AG04450 (cell line): ENCODE measurements around the gene DCDC1. TPM values are rescaled to one million over a fixed set of nuclear protein-coding genes. Genes with fewer than 3 reads are reported as not detected.

ENCODE experiments used
- CTCF ChIA-PET: fragments of 300-600, 350-600 bp; formaldehyde crosslinking; extraction: SDS; loops from one replicate; lab custom pipeline; 2022; ENCODE audit warnings: antibody characterized with exemption, inconsistent platforms; lab: Charles Lee
- POLR2A ChIA-PET: fragments of 350-600 bp; formaldehyde crosslinking; extraction: SDS; loops from one replicate; lab custom pipeline; 2021; ENCODE audit warnings: antibody characterized with exemption, inconsistent platforms; lab: Yijun Ruan, JAX
- DNase-seq: peaks from one replicate; pipeline ENCODE4 v3.0.0-alpha.2; 2011; ENCODE audit warnings: low read depth, low spot score
- H3K27ac ChIP-seq: one replicate; pipeline ENCODE4 v1.5.1; 2012; ENCODE audit warnings: low read depth, low read length, control low read depth
- H3K27me3 ChIP-seq: one replicate; pipeline ENCODE4 v1.6.0; 2012; ENCODE audit warnings: low read length; ENCODE audit not compliant: control insufficient read depth, insufficient read depth
- H3K4me3 ChIP-seq: 2 replicates; pipeline ENCODE4 v1.5.1; 2011; ENCODE audit warnings: mild to moderate bottlenecking, low read depth, low read length, control low read depth
- H3K9me3 ChIP-seq: 2 replicates; pipeline ENCODE4 v1.5.1; 2012; ENCODE audit warnings: low read length; ENCODE audit not compliant: control insufficient read depth, insufficient read depth
- polyA plus RNA-seq: library from polyadenylated mRNA; depleted of rRNA; stranded (reverse); fragments of >200 nt; gene quantifications from 2 replicates; pipeline ENCODE4 v1.2.3, GENCODE V29; 2011
- TF ChIP-seq, protein P1 (sequence below): IDR thresholded peaks from 2 replicates; pipeline ENCODE4 v1.5.1; 2011; ENCODE audit warnings: low read depth, low read length, control low read depth, inconsistent platforms

The DCDC1 gene
- polyA plus RNA-seq, 1 experiment: 0.02 TPM

GRCh38 chr11:31248768-31249167, 120.8 kb downstream of the DCDC1 start:
- TF ChIP-seq, protein P1, sequence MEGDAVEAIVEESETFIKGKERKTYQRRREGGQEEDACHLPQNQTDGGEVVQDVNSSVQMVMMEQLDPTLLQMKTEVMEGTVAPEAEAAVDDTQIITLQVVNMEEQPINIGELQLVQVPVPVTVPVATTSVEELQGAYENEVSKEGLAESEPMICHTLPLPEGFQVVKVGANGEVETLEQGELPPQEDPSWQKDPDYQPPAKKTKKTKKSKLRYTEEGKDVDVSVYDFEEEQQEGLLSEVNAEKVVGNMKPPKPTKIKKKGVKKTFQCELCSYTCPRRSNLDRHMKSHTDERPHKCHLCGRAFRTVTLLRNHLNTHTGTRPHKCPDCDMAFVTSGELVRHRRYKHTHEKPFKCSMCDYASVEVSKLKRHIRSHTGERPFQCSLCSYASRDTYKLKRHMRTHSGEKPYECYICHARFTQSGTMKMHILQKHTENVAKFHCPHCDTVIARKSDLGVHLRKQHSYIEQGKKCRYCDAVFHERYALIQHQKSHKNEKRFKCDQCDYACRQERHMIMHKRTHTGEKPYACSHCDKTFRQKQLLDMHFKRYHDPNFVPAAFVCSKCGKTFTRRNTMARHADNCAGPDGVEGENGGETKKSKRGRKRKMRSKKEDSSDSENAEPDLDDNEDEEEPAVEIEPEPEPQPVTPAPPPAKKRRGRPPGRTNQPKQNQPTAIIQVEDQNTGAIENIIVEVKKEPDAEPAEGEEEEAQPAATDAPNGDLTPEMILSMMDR: no peak
- Histone ChIP-seq H3K27me3 (no peaks in the 10 kb centered on the region), H3K9me3 (no peaks in the 10 kb centered on the region), H3K4me3 (no peak overlapping the region), H3K27ac (no peak overlapping the region)
- ChIA-PET CTCF (no interaction called here), POLR2A (no interaction called here)
- no peak for DNase-seq

- no peak for DNase-seq
- H3K27ac ChIP-seq: no peak overlapping the region
- no peaks in the 10 kb centered on the region for H3K27me3 ChIP-seq
- no peaks in the 10 kb centered on the region for H3K9me3 ChIP-seq
- no peak overlapping the region for H3K4me3 ChIP-seq
- TF ChIP-seq, protein P1: no peak
- CTCF ChIA-PET: no interaction called here
- POLR2A ChIA-PET: no interaction called here
Measured at GRCh38 chr11:31247321-31247720, 122.2 kb downstream of the DCDC1 start.

DNA sequence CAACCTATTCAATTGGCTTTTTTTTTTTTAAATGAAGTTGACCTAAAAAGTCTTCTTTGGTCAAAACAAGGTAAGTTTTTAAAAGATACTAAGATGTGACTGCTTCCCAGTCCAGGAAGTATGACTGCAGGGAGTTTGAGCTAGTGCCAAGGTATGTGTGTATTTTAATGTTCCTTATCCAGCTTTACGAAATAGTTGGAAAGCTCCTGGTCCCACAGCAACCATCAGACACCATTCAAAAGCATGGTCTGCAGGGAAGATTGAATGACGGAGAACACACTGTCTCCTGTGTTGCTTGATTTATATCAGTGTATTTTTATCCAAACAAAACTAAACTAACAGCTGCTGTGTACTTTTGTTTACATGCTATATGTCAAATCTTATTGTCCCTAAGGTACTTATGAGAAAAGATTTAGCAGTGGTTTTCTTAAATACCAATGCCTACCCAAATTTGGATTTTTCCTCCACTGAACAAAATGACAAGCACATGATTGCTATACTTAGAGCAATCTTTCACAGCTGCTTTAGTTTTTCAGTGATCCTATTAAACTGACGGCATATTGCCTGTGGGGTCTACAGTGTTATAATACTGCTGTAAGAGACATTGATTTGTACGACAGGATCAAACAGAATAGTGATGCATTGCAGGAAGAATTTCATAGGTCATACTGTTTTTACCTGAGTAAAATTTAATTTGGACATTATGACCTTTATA, 122.9 kb downstream of the DCDC1 start:
- no peak overlapping the region for H3K4me3 ChIP-seq
- ChIA-PET POLR2A (no interaction called here), CTCF (interaction anchor here (1.0 kb wide), 1 partner anchor 10 kb away, joined by 7 read pairs; no protein-coding TSS in a partner anchor)
- no peaks in the 10 kb centered on the region for H3K27me3 ChIP-seq
- H3K27ac ChIP-seq: no peak overlapping the region
- DNase-seq: no peak
- TF ChIP-seq, protein P1: no peak
- H3K9me3 ChIP-seq: no peaks in the 10 kb centered on the region

- TF ChIP-seq, protein P1: no peak
- ChIA-PET POLR2A (no interaction called here), CTCF (interaction anchor here (0.9 to 1.6 kb wide), 3 partner anchors 137 to 932 kb away, joined by 3 to 8 read pairs (median 3); no protein-coding TSS in a partner anchor)
- no peak overlapping the region for H3K4me3 ChIP-seq
- no peak for DNase-seq
- H3K27ac ChIP-seq: no peak overlapping the region
- H3K9me3 ChIP-seq: no peaks in the 10 kb centered on the region
- H3K27me3 ChIP-seq: no peaks in the 10 kb centered on the region
Measured at GRCh38 chr11:31243706-31244105, 125.8 kb downstream of the DCDC1 start.

GRCh38 chr11:31240340-31240904, 129.1 kb downstream of the DCDC1 start:
- DNase-seq: peak; percentile 1
- TF ChIP-seq, protein P1: peak; percentile 58
- CTCF ChIA-PET: interaction anchor here (0.6 to 2.3 kb wide), 15 partner anchors 10 to 936 kb away, joined by 3 to 12 read pairs (median 3); no protein-coding TSS in a partner anchor
- POLR2A ChIA-PET: no interaction called here
- Histone ChIP-seq H3K27ac (no peak overlapping the region), H3K4me3 (no peak overlapping the region), H3K9me3 (no peaks in the 10 kb centered on the region), H3K27me3 (no peaks in the 10 kb centered on the region)
